H1 (cell line): Measurements from ENCODE around the gene NELFE. TPM values are rescaled to one million over a fixed set of nuclear protein-coding genes. Genes with fewer than 3 reads are reported as not detected.

Source experiments
- CTCF ChIA-PET: fragments of 300-600 bp; sonication (Branson Sonifier 250); formaldehyde crosslinking; loops from one replicate; lab custom pipeline; 2021; ENCODE audit not compliant: partially characterized antibody; lab: Charles Lee
- POLR2A ChIA-PET: fragments of 300-600 bp; sonication (Branson Sonifier 250); formaldehyde crosslinking; loops from one replicate; lab custom pipeline; 2021; ENCODE audit warnings: inconsistent platforms; ENCODE audit not compliant: partially characterized antibody; lab: Charles Lee
- DNase-seq, 2 experiments: peaks; one replicate each; pipeline versions ENCODE4 v3.0.0 to v3.0.0-alpha.2; 2010 to 2022; ENCODE audit warnings: low spot score in 2 of 2, low read depth in 1 of 2, mixed read lengths in 1 of 2
- FAIRE-seq: peaks from 2 replicates; lab custom pipeline; 2011; peaks lifted over from hg19 to GRCh38; lab: Jason Lieb, UNC
- H2AFZ ChIP-seq: 2 replicates; pipeline ENCODE4 v1.8.1; 2012; ENCODE audit warnings: low read length, inconsistent platforms
- H2AK5ac ChIP-seq: 2 replicates; pipeline ENCODE4 v1.6.1; 2013; ENCODE audit warnings: low read depth, low read length
- H2BK120ac ChIP-seq: replicated peaks from 2 replicates; pipeline ENCODE3; 2013; ENCODE audit warnings: low read depth, low read length, inconsistent platforms
- H2BK12ac ChIP-seq: 2 replicates; pipeline ENCODE4 v1.6.1; 2013; ENCODE audit warnings: low read depth, low read length
- H2BK15ac ChIP-seq: 2 replicates; pipeline ENCODE4 v1.6.1; 2013; ENCODE audit warnings: low read length
- H2BK20ac ChIP-seq: 2 replicates; pipeline ENCODE4 v1.6.1; 2013; ENCODE audit warnings: low read length
- H2BK5ac ChIP-seq: 2 replicates; pipeline ENCODE4 v1.6.1; 2013; ENCODE audit warnings: low read depth, low read length
- H3K14ac ChIP-seq: 2 replicates; pipeline ENCODE4 v1.6.1; 2013; ENCODE audit warnings: inconsistent platforms; ENCODE audit not compliant: insufficient read length
- H3K18ac ChIP-seq: 2 replicates; pipeline ENCODE4 v1.6.1; 2013; ENCODE audit warnings: low read length; ENCODE audit errors: extremely low read depth
- H3K23ac ChIP-seq: 2 replicates; pipeline ENCODE4 v1.6.1; 2013; ENCODE audit warnings: inconsistent platforms; ENCODE audit not compliant: insufficient read length
- H3K23me2 ChIP-seq: 2 replicates; pipeline ENCODE4 v1.6.1; 2013; ENCODE audit warnings: low read depth, low read length
- H3K27ac ChIP-seq: 2 replicates; pipeline ENCODE4 v1.6.1; 2011; ENCODE audit warnings: low read depth, low read length, inconsistent platforms
- H3K27me3 ChIP-seq, 4 experiments: replicated peaks in 1 of 4; 1 replicate in 1 of 4; 2 replicates in 3 of 4; pipeline versions ENCODE4 v1.6.1 to v1.8.1; 2011 to 2013; ENCODE audit warnings: low read length in 3 of 4, mild to moderate bottlenecking in 3 of 4, inconsistent platforms in 2 of 4, mixed read lengths in 2 of 4, moderate library complexity in 1 of 4; ENCODE audit not compliant: control insufficient read depth in 3 of 4, insufficient read depth in 3 of 4; ENCODE audit errors: extremely low read depth in 1 of 4
- H3K36me3 ChIP-seq, 4 experiments: 2 replicates each; pipeline versions ENCODE4 v1.6.1 to v1.8.1; 2011 to 2013; ENCODE audit warnings: mild to moderate bottlenecking in 4 of 4, low read length in 3 of 4, moderate library complexity in 2 of 4, control low read depth in 1 of 4, inconsistent platforms in 1 of 4; ENCODE audit not compliant: insufficient read depth in 4 of 4, control insufficient read depth in 2 of 4
- H3K4ac ChIP-seq: replicated peaks from 2 replicates; pipeline ENCODE3; 2013; ENCODE audit warnings: low read length, low read depth, mixed read lengths, inconsistent platforms; ENCODE audit not compliant: insufficient read length
- H3K4me1 ChIP-seq, 4 experiments: replicated peaks in 1 of 4; 1 replicate in 1 of 4; 2 replicates in 3 of 4; pipeline versions ENCODE4 v1.6.1 to v1.8.1; 2011 to 2013; ENCODE audit warnings: low read length in 3 of 4, inconsistent platforms in 2 of 4, mixed read lengths in 1 of 4; ENCODE audit not compliant: insufficient read depth in 4 of 4, control insufficient read depth in 3 of 4
- H3K4me2 ChIP-seq, 2 experiments: 2 replicates each; pipeline versions ENCODE4 v1.6.1 to v1.8.1; 2011 to 2013; ENCODE audit warnings: low read depth in 2 of 2, low read length in 2 of 2, control low read depth in 1 of 2, inconsistent platforms in 1 of 2, mild to moderate bottlenecking in 1 of 2; ENCODE audit not compliant: insufficient read depth in 1 of 2
- H3K4me3 ChIP-seq, 4 experiments: fragments of 200-600, 300-600 bp in 1 of 4; sonication (generic), shearing (Covaris generic), sonication (Bioruptor Twin) in 1 of 4; 2 replicates each; pipeline versions ENCODE4 v1.5.1 to v1.8.1; 2011 to 2016; ENCODE audit warnings: low read length in 4 of 4, low read depth in 3 of 4, control low read depth in 2 of 4, inconsistent platforms in 2 of 4, mild to moderate bottlenecking in 2 of 4, mixed read lengths in 1 of 4, moderate library complexity in 1 of 4; ENCODE audit not compliant: insufficient read depth in 2 of 4; ENCODE audit errors: extremely low read depth in 1 of 4
- H3K56ac ChIP-seq: replicated peaks from 2 replicates; pipeline ENCODE3; 2013; ENCODE audit warnings: low read depth, mild to moderate bottlenecking, mixed read lengths, low read length, inconsistent platforms; ENCODE audit not compliant: insufficient read length
- H3K79me1 ChIP-seq: 2 replicates; pipeline ENCODE4 v1.6.1; 2013; ENCODE audit warnings: low read depth, low read length, control low read depth
- H3K79me2 ChIP-seq, 2 experiments: 2 replicates each; pipeline versions ENCODE4 v1.6.1 to v1.8.1; 2012 to 2013; ENCODE audit warnings: low read length in 2 of 2, mild to moderate bottlenecking in 2 of 2, inconsistent platforms in 1 of 2; ENCODE audit not compliant: insufficient read depth in 2 of 2, control insufficient read depth in 1 of 2
- H3K9ac ChIP-seq, 4 experiments: replicated peaks in 1 of 4; 1 replicate in 1 of 4; 2 replicates in 3 of 4; pipeline versions ENCODE4 v1.6.1 to v1.8.1; 2011 to 2013; ENCODE audit warnings: low read depth in 3 of 4, low read length in 3 of 4, control low read depth in 2 of 4, mild to moderate bottlenecking in 2 of 4, moderate library complexity in 2 of 4, inconsistent platforms in 1 of 4; ENCODE audit errors: extremely low read depth in 1 of 4
- H3K9me3 ChIP-seq, 2 experiments: 2 replicates each; pipeline versions ENCODE4 v1.6.1 to v1.8.1; 2012 to 2013; ENCODE audit warnings: mild to moderate bottlenecking in 2 of 2, moderate library complexity in 2 of 2, control low read depth in 1 of 2, inconsistent platforms in 1 of 2, low read depth in 1 of 2, low read length in 1 of 2, mixed read lengths in 1 of 2; ENCODE audit not compliant: insufficient read depth in 2 of 2
- H4K20me1 ChIP-seq, 2 experiments: replicated peaks in 1 of 2; 2 replicates each; pipeline versions ENCODE3 to v1.8.1; 2011 to 2013; ENCODE audit warnings: inconsistent platforms in 2 of 2, low read length in 2 of 2, mild to moderate bottlenecking in 1 of 2; ENCODE audit not compliant: insufficient read depth in 2 of 2, control insufficient read depth in 1 of 2
- H4K5ac ChIP-seq: 2 replicates; pipeline ENCODE4 v1.6.1; 2013; ENCODE audit warnings: low read length, low read depth, mixed read lengths, inconsistent platforms; ENCODE audit not compliant: insufficient read length
- H4K8ac ChIP-seq: 2 replicates; pipeline ENCODE4 v1.8.0; 2013; ENCODE audit warnings: mild to moderate bottlenecking, moderate library complexity, low read length, inconsistent platforms; ENCODE audit not compliant: insufficient read depth; ENCODE audit errors: extremely low read depth
- H4K91ac ChIP-seq: replicated peaks from 2 replicates; pipeline ENCODE3; 2013; ENCODE audit warnings: low read length, mixed read lengths, inconsistent platforms; ENCODE audit not compliant: insufficient read length
- EGR1 ChIP-seq: IDR thresholded peaks from 2 replicates; pipeline ENCODE4 v1.6.1; 2011; ENCODE audit warnings: low read depth, low read length, borderline replicate concordance
- HDAC2 ChIP-seq, 2 experiments: fragments of 300-600 bp in 1 of 2; sonication (generic) in 1 of 2; IDR thresholded peaks; 2 replicates each; pipeline ENCODE4 v1.6.1; 2011 to 2012; ENCODE audit warnings: low read depth in 2 of 2, low read length in 2 of 2, mild to moderate bottlenecking in 2 of 2, moderate library complexity in 2 of 2, borderline replicate concordance in 1 of 2, inconsistent platforms in 1 of 2
- RNF2 ChIP-seq: fragments of 200-900, 300-1000 bp; sonication (generic); IDR thresholded peaks from 2 replicates; pipeline ENCODE4 v1.7.1; 2016; ENCODE audit warnings: borderline replicate concordance, low read depth, mild to moderate bottlenecking, antibody characterized with exemption, low read length; ENCODE audit not compliant: poor library complexity, severe bottlenecking; ENCODE audit errors: missing control alignments
- RXRA ChIP-seq: IDR thresholded peaks from 2 replicates; pipeline ENCODE4 v1.6.1; 2011; ENCODE audit warnings: low read depth, mild to moderate bottlenecking, low read length, moderate library complexity; ENCODE audit not compliant: insufficient read depth
- USF2 ChIP-seq: IDR thresholded peaks from 2 replicates; pipeline ENCODE4 v1.6.1; 2011; ENCODE audit warnings: low read length, improper control_type of control experiment
- WGBS, 2 experiments: shearing (Covaris generic) in 1 of 2; methylation state at CpG; one replicate each; pipeline versions ENCODE4 v1.1.6 to v1.1.7; 2013 to 2015; ENCODE audit warnings: low lambda C conversion rate in 2 of 2, mixed read lengths in 2 of 2, inconsistent platforms in 1 of 2, low coverage in 1 of 2, missing lambda C conversion rate in 1 of 2; ENCODE audit not compliant: insufficient replicate concordance in 2 of 2, insufficient coverage in 1 of 2, insufficient read length in 1 of 2; ENCODE audit errors: extremely low coverage in 1 of 2, missing lambda C conversion rate in 1 of 2; 5-methylcytosine and 5-hydroxymethylcytosine counted together
- polyA plus RNA-seq, 7 experiments: library from polyadenylated mRNA; depleted of rRNA in 3 of 7; stranded (reverse) in 5 of 7; unstranded in 2 of 7; fragments of >200 nt in 5 of 7; fragments of 200-250 nt in 2 of 7; gene quantifications; 1 replicate in 5 of 7; 2 replicates in 1 of 7; 4 replicates in 1 of 7; pipeline versions ENCODE4 v1.2.1 to v1.2.3, GENCODE V29; 2011 to 2013; ENCODE audit warnings: missing spikeins in 2 of 7, mixed read lengths in 2 of 7
- total RNA-seq: library from RNA; stranded (reverse); fragmentation: NEBNext Ultra II Directional; extraction: Animal tissue kit (Norgen Biotek cat#: 25700); gene quantifications from 2 replicates; pipeline ENCODE4 v1.2.1, GENCODE V29; 2021

Gene NELFE
- total and polyA plus RNA-seq, 2 of the 8 experiments (the other 6 are each of a cell fraction or from before 2014, with no cell fraction given): 49.2 to 71.5 TPM

DNA sequence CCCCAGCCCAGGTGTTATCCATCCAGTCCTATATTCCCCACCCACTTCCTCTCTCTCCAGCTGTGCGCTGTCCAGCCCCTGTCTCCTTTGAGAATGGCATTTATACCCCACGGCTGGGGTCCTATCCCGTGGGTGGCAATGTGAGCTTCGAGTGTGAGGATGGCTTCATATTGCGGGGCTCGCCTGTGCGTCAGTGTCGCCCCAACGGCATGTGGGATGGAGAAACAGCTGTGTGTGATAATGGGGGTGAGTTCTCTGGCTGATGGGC, 30.2 kb downstream of the NELFE start:
- whole genome bisulfite sequencing, 2 experiments: 89% methylated on average over 9 of the region's 9 CpGs; no CpG with 5 or more reads in 1 of the 2 experiments
- Histone ChIP-seq H3K27ac (no peak overlapping the region), H4K91ac (no peak overlapping the region), H2BK5ac (no peak overlapping the region), H2BK12ac (no peak overlapping the region), H3K36me3 (no peaks in the 10 kb centered on the region), H3K23ac (no peak overlapping the region), H3K4me3 (no peak overlapping the region), H3K4me1 (no peaks in the 10 kb centered on the region), H3K4me2 (no peak overlapping the region), H2AK5ac (no peak overlapping the region), H2AFZ (no peak overlapping the region), H3K23me2 (no peaks in the 10 kb centered on the region), H3K14ac (no peak overlapping the region), H2BK20ac (no peak overlapping the region), H2BK15ac (no peak overlapping the region), H3K56ac (no peak overlapping the region), H3K9me3 (peaks cover 4% of the 10 kb centered on the region in 2 experiments; a peak in 1 of 4 replicates), H4K8ac (no peak overlapping the region), H3K79me1 (no peaks in the 10 kb centered on the region), H4K20me1 (no peaks in the 10 kb centered on the region), H3K4ac (no peak overlapping the region), H2BK120ac (no peak overlapping the region), H3K18ac (no peak overlapping the region), H3K27me3 (no peaks in the 10 kb centered on the region), H4K5ac (no peak overlapping the region), H3K79me2 (no peaks in the 10 kb centered on the region), H3K9ac (no peak overlapping the region)
- POLR2A ChIA-PET: interaction anchor here (0.7 to 1.7 kb wide), 3 partner anchors 11 to 22 kb away, joined by 3 to 6 read pairs (median 4); partner anchors contain the start of gene CFB
- TF ChIP-seq USF2 (no peak), HDAC2 (IDR thresholded peaks at IDR 0.05; ENCODE audit: borderline replicate concordance in 1 of 2, low read depth in 2 of 2, low read length in 2 of 2) (no peak), EGR1 (no peak), RXRA (no peak), RNF2 (no peak)
- DNase-seq (no peak), FAIRE-seq (no peak)
- CTCF ChIA-PET: interaction anchor here (2.3 kb wide), 1 partner anchor 23 kb away, joined by 17 read pairs; no protein-coding TSS in a partner anchor
